Activated naive CD4-positive, alpha-beta T cell treated with anti-CD3 and anti-CD28 coated beads, Interleukin-2, amount 50 U/mL, for 16 hours (primary cell): ENCODE data around the gene LCE1E.

Experiments used
- DNase-seq: peaks from one replicate; pipeline ENCODE4 v3.0.0-alpha.2; 2020

LCE1E gene

GRCh38 chr1:152786077-152786476 is at the start of gene LCE1E:
LCE1E (plus strand) TSS chr1:152786257; CDS start chr1:152787300, 1,043 bp downstream.
- DNase-seq: no peak

- DNase-seq: no peak
Observed at GRCh38 chr1:152737997-152738396, 48.1 kb upstream of the LCE1E start.

- DNase-seq: no peak
Observed at GRCh38 chr1:152739841-152740240, 46.2 kb upstream of the LCE1E start.

GRCh38 chr1:152741656-152742055 is 44.4 kb upstream of the LCE1E start:
- no peak for DNase-seq

GRCh38 chr1:152743371-152744145 is 42.5 kb upstream of the LCE1E start:
- DNase-seq: no peak

- DNase-seq: no peak
Observed at GRCh38 chr1:152745289-152745704, 40.8 kb upstream of the LCE1E start.

- no peak for DNase-seq
Observed at GRCh38 chr1:152745765-152746444, 40.2 kb upstream of the LCE1E start.

GRCh38 chr1:152747831-152748230 is 38.2 kb upstream of the LCE1E start:
- DNase-seq: no peak

- DNase-seq: no peak
Observed at GRCh38 chr1:152752225-152752624, 33.8 kb upstream of the LCE1E start.

- DNase-seq: no peak
Observed at GRCh38 chr1:152753586-152753985, 32.5 kb upstream of the LCE1E start.

GRCh38 chr1:152756872-152757271 is 29.2 kb upstream of the LCE1E start:
- DNase-seq: no peak

GRCh38 chr1:152757747-152758146 is 28.3 kb upstream of the LCE1E start, which contains the start of gene KPRP:
KPRP (plus strand) TSS chr1:152758025; CDS start chr1:152759589, 1,564 bp downstream.
- DNase-seq: no peak

- DNase-seq: no peak
Observed at GRCh38 chr1:152758636-152759035, 27.4 kb upstream of the LCE1E start.

- no peak for DNase-seq
Observed at GRCh38 chr1:152759453-152760173, 26.4 kb upstream of the LCE1E start.

- no peak for DNase-seq
Observed at GRCh38 chr1:152760551-152761190, 25.4 kb upstream of the LCE1E start.

- no peak for DNase-seq
Observed at GRCh38 chr1:152761609-152762213, 24.3 kb upstream of the LCE1E start.

- DNase-seq: no peak
Observed at GRCh38 chr1:152768847-152769533, 17.1 kb upstream of the LCE1E start.

GRCh38 chr1:152770411-152770810 is 15.6 kb upstream of the LCE1E start:
- no peak for DNase-seq

GRCh38 chr1:152774875-152775274 is 11.2 kb upstream of the LCE1E start, which contains the start of gene LCE1F:
LCE1F (plus strand) TSS chr1:152775140; CDS start chr1:152776372, 1,232 bp downstream.
- no peak for DNase-seq

- no peak for DNase-seq
Observed at GRCh38 chr1:152776361-152776760, 9.7 kb upstream of the LCE1E start.

GRCh38 chr1:152777510-152778137 is 8.4 kb upstream of the LCE1E start:
- DNase-seq: no peak
